Activated CD4-positive, alpha-beta T cell treated with anti-CD3 and anti-CD28 coated beads for 36 hours (primary cell): ENCODE data around the gene HIPK3. TPM values are rescaled to one million over a fixed set of nuclear protein-coding genes. Genes with fewer than 3 reads are reported as not detected.

Source experiments
- ATAC-seq: fragments of 200-7000 bp; cut with Tn5 transposase; one replicate; pipeline ENCODE4 v1.10.0; 2021; ENCODE audit warnings: mild to moderate bottlenecking, moderate library complexity
- CTCF ChIA-PET: fragments of 350-600 bp; sonication (Branson Sonifier 250); formaldehyde crosslinking; loops from one replicate; lab custom pipeline; 2021; ENCODE audit warnings: antibody characterized with exemption; lab: Charles Lee
- POLR2A ChIA-PET: fragments of 350-600 bp; sonication (Branson Sonifier 250); formaldehyde crosslinking; loops from one replicate; lab custom pipeline; 2021; ENCODE audit warnings: antibody characterized with exemption, inconsistent platforms; lab: Charles Lee
- DNase-seq: peaks from one replicate; pipeline ENCODE4 v3.0.0-alpha.2; 2020
- H3K27ac Mint-ChIP-seq: one replicate; pipeline ENCODE4 v1.8.0; 2021; ENCODE audit warnings: mixed read lengths
- H3K27me3 Mint-ChIP-seq: one replicate; pipeline ENCODE4 v1.8.0; 2021; ENCODE audit warnings: mixed read lengths
- H3K36me3 Mint-ChIP-seq: one replicate; pipeline ENCODE4 v1.8.0; 2021; ENCODE audit warnings: low read depth, mixed read lengths
- H3K4me1 Mint-ChIP-seq: one replicate; pipeline ENCODE4 v1.8.0; 2021; ENCODE audit warnings: mixed read lengths
- H3K4me3 Mint-ChIP-seq: one replicate; pipeline ENCODE4 v1.8.0; 2021; ENCODE audit warnings: mild to moderate bottlenecking, moderate library complexity, mixed read lengths
- H3K9me3 Mint-ChIP-seq: one replicate; pipeline ENCODE4 v1.8.0; 2021; ENCODE audit warnings: low read depth, mixed read lengths
- intact Hi-C, 2 experiments: fragments of 100-400 bp; cut with DNase I in 1 of 2; cut with micrococcal nuclease in 1 of 2; formaldehyde crosslinking; loops; one replicate each; pipeline versions ENCODE4 v1.14.2 to v1.15.1; 2022 to 2024; cut with DNase I, micrococcal nuclease
- total RNA-seq, 2 experiments: library from RNA; stranded (reverse); gene quantifications; one replicate each; pipeline ENCODE4 v1.2.3, GENCODE V29; 2021

The HIPK3 gene
- total RNA-seq, 2 experiments from 2014 or later, result 25.7 to 26.8 TPM

DNA sequence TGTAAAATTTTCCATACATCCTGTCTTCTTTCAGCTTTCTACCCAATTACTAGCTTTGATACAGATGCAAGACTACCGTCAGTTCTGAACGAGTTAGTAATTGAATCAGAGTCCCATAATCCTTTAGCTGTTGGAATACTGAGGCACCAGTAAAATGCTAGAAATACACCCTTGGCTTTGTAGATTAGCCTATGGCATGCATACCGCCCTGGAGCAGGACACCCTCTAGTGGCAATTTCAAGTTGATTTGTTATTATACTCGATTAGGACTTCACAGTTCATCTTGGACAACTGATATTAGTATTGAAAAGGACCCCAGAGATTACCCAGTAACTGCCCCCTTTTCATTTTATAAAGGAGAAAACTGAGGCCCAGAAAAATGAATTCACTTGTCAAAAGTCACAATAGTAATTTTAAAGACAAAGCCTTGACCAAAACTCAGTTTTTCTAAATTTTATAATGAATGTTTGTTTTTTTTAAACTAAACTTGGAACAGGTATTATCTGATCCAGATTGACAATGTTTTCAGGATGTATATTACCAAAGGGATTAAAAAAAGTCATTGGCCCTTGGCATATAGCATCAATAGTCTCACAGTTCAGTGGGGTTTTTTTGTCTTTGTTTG lies 72.6 kb downstream of the HIPK3 start:
- no peaks in the 10 kb centered on the region for H3K27me3 Mint-ChIP-seq
- intact Hi-C loops, result loop anchor here (1.0 to 5.0 kb wide), 4 partner anchors 71 to 368 kb away; partner anchors contain the start of gene HIPK3 (in 1 of the 2)
- H3K4me3 Mint-ChIP-seq, result no peak overlapping the region
- ATAC-seq (peak; percentile 78), DNase-seq (peak; percentile 57)
- H3K36me3 Mint-ChIP-seq, result peaks cover 3% of the 10 kb centered on the region
- POLR2A ChIA-PET, result no interaction called here
- no peaks in the 10 kb centered on the region for H3K9me3 Mint-ChIP-seq
- H3K4me1 Mint-ChIP-seq, result peaks cover 12% of the 10 kb centered on the region
- CTCF ChIA-PET, result interaction anchor here (0.6 to 2.9 kb wide), 10 partner anchors 11 to 930 kb away, joined by 3 to 27 read pairs (median 4); partner anchors contain the start of gene CSTF3
- H3K27ac Mint-ChIP-seq, result no peak overlapping the region

DNA sequence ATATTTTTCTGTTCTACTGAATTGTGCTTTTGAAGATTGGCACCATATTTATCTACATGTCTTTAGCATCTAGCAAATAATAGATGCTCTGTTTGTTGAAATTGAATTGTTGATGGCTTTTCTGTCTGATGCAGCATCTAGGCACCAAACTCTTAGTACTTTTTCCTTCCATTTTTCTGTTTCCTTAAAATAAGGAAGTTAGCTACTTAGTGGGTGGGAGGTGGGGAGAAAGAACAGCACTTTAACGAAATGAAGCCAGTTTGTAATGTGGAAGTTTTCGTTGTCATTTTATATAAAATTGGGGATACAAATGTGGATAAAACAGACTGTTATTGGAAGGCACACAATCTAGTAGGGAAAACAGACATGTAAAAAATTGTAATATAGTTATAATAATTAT lies 76.6 kb downstream of the HIPK3 start:
- Mint-ChIP-seq H3K9me3 (no peaks in the 10 kb centered on the region), H3K27ac (no peak overlapping the region), H3K4me3 (no peak overlapping the region), H3K4me1 (peaks cover 2% of the 10 kb centered on the region), H3K36me3 (peaks cover 3% of the 10 kb centered on the region), H3K27me3 (no peaks in the 10 kb centered on the region)
- DNase-seq (no peak), ATAC-seq (no peak)
- ChIA-PET CTCF (interaction anchor here (1.1 to 1.6 kb wide), 2 partner anchors 168 to 520 kb away, joined by 3 to 5 read pairs; no protein-coding TSS in a partner anchor), POLR2A (no interaction called here)
- intact Hi-C loops, result no loop called here

DNA sequence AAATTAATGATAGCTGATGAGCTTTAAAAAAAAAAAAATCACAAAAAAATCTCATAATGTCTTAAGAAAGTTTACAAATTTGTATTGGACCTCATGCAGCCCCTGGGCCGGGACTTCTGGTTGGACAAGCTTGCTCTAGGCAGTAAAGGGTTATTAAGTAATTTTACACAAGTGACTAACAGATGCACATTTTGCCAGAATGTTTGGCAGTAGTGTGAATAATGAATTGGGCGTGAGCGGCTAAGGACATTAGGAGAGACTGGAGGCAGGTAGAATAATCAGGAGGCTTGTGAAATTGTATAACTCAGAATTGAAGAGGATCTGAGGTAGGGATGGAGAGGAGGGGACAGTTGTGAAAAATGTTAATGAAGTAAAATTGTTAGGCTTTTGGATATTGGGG lies 77.4 kb downstream of the HIPK3 start:
- intact Hi-C loops, result no loop called here
- Mint-ChIP-seq H3K27me3 (no peaks in the 10 kb centered on the region), H3K4me1 (peaks cover 3% of the 10 kb centered on the region), H3K36me3 (peaks cover 8% of the 10 kb centered on the region), H3K4me3 (no peak overlapping the region), H3K27ac (no peak overlapping the region), H3K9me3 (no peaks in the 10 kb centered on the region)
- ChIA-PET POLR2A (no interaction called here), CTCF (interaction anchor here (0.6 to 1.6 kb wide), 5 partner anchors 12 to 1502 kb away, joined by 3 to 5 read pairs (median 3); no protein-coding TSS in a partner anchor)
- ATAC-seq, result no peak
- no peak for DNase-seq

DNA sequence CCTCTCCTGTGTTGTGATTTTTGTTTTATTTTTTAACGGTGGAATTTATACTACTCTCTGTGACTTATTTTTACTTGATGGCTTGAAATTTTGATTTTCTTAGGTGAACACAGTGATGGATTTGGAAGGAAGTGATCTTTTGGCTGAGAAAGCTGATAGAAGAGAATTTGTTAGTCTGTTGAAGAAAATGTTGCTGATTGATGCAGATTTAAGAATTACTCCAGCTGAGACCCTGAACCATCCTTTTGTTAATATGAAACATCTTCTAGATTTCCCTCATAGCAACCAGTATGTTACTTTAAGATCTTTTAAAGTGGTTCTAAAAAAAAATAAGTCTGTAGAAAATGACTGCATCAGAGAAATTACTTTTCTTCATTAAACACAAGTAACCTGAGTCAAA lies 82.1 kb downstream of the HIPK3 start:
- H3K27me3 Mint-ChIP-seq, result no peaks in the 10 kb centered on the region

DNA sequence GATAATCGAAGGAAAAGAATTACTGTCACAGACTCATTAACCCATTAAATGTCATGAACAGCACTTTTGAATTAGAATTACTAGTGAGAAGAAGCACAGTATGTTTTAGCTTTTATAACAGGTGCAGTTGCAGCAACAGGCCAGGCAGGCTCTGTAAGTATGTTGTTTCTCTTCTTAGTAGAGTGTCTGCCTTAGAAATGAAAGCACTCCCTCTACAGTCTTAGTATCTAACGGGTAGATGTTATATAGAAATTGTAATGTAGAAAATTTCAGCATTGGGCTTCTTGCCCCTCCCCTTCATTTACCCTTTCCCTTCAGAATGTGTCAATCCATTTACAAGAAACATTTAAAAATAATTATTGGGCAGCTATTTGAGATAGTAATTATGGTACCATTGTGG lies 87.4 kb downstream of the HIPK3 start:
- ATAC-seq (no peak), DNase-seq (no peak)
- Mint-ChIP-seq H3K9me3 (no peaks in the 10 kb centered on the region), H3K36me3 (peaks cover 19% of the 10 kb centered on the region), H3K27ac (no peak overlapping the region), H3K27me3 (no peaks in the 10 kb centered on the region), H3K4me3 (no peak overlapping the region), H3K4me1 (no peaks in the 10 kb centered on the region)
- ChIA-PET POLR2A (no interaction called here), CTCF (interaction anchor here (0.7 to 1.0 kb wide), 3 partner anchors 10 to 183 kb away, joined by 3 to 4 read pairs (median 3); no protein-coding TSS in a partner anchor)
- intact Hi-C loops, result no loop called here

More for the DNA sequence above, 82.1 kb downstream of the HIPK3 start:
- Mint-ChIP-seq H3K4me1 (peaks cover 2% of the 10 kb centered on the region), H3K4me3 (no peak overlapping the region), H3K9me3 (no peaks in the 10 kb centered on the region), H3K27ac (no peak overlapping the region), H3K36me3 (peaks cover 22% of the 10 kb centered on the region)
- POLR2A ChIA-PET, result no interaction called here
- DNase-seq, result no peak
- intact Hi-C loops, result no loop called here
- CTCF ChIA-PET, result interaction anchor here (0.6 kb wide), 1 partner anchor 174 kb away, joined by 3 read pairs; no protein-coding TSS in a partner anchor
- no peak for ATAC-seq

DNA sequence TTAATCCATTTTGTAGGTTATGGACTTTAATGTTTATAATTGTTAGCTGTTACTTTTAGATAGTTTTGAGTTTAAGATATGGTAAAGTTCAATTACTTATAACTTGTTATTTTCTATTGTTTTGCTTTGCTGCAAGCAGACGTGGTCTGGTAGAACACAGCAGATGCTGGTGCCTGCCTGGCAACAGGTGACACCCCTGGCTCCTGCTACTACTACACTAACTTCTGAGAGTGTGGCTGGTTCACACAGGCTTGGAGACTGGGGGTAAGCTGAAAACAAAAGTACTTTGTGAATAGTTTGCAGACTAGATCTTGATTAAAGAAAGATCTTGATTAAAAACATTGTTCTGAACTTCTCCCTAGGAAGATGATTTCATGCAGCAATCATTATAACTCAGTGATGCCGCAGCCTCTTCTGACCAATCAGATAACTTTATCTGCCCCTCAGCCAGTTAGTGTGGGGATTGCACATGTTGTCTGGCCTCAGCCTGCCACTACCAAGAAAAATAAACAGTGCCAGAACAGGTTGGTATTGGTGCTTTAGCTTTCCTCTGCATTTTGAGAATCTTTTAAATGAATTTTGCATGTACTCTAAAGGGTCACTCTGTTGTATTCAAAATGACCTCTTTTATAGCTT lies 90.4 kb downstream of the HIPK3 start:
- POLR2A ChIA-PET, result interaction anchor here (0.7 kb wide), 1 partner anchor 1927 kb away, joined by 3 read pairs; no protein-coding TSS in a partner anchor

DNA sequence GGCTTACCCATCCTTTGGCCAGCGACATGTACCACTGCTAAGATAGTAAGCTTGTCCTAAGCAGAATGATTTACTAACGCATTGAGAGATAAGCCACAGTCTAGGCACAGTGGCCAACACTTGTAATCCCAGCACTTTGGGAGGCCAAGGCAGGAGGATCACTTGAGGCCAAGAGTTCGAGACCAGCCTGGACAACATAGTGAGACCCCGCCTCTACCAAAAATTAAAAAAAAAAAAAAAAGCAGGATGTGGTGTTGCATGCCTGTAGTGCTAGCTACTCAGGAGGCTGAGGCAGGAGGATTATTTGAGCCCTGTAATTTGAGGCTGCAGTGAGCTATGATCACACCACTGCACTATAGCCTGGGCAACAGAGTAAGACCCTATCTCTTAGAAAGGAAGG lies 93.1 kb downstream of the HIPK3 start:
- ATAC-seq (no peak), DNase-seq (no peak)
- Mint-ChIP-seq H3K4me3 (no peak overlapping the region), H3K36me3 (peaks cover 12% of the 10 kb centered on the region), H3K27me3 (no peaks in the 10 kb centered on the region), H3K9me3 (no peaks in the 10 kb centered on the region), H3K27ac (no peak overlapping the region), H3K4me1 (no peaks in the 10 kb centered on the region)
- intact Hi-C loops, result no loop called here
- CTCF ChIA-PET, result interaction anchor here (0.6 kb wide), 1 partner anchor 27 kb away, joined by 3 read pairs; no protein-coding TSS in a partner anchor
- POLR2A ChIA-PET, result no interaction called here

More for the DNA sequence above, 90.4 kb downstream of the HIPK3 start:
- peaks cover 10% of the 10 kb centered on the region for H3K36me3 Mint-ChIP-seq
- DNase-seq, result no peak
- H3K4me3 Mint-ChIP-seq, result no peak overlapping the region
- CTCF ChIA-PET, result interaction anchor here (0.6 kb wide), 1 partner anchor 237 kb away, joined by 3 read pairs; no protein-coding TSS in a partner anchor
- H3K4me1 Mint-ChIP-seq, result no peaks in the 10 kb centered on the region
- H3K27ac Mint-ChIP-seq, result no peak overlapping the region
- intact Hi-C loops, result no loop called here
- no peak for ATAC-seq
- H3K9me3 Mint-ChIP-seq, result no peaks in the 10 kb centered on the region
- no peaks in the 10 kb centered on the region for H3K27me3 Mint-ChIP-seq

DNA sequence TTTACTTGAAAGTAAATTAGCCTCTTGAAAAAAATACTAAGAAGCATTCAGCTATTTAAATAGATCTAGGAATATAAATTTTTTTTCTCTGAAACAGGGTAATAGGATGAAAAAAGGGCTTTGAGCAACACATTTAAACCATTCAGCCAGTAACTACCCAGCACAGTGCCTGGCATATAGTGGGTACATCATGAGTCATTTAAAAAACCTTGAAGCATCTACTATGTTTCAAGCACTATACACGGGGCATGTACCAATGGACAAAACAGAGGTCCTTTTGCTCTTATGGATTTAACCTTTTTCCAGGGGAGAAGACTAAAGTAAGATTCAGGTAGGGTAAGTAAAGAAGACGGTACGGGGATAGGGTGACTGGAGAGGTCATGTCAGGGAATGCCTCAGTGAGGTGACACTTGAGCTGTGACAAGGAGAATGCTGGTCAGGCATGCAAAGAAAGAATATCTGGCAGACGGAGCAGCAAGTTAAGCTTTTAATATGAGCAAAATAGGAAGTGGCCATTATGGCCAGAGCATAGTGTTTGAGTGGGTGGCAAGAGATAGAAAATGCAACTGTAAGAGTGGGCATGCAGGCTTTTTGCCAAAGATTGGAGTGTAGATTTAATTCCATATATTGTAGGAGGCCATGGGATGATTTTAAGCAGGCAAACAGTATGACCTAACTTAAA lies 101.1 kb downstream of the HIPK3 start:
- ChIA-PET POLR2A (interaction anchor here (0.6 kb wide), 1 partner anchor 289 kb away, joined by 4 read pairs; no protein-coding TSS in a partner anchor), CTCF (interaction anchor here (1.1 to 1.2 kb wide), 2 partner anchors 10 to 16 kb away, joined by 3 read pairs; no protein-coding TSS in a partner anchor)
- Mint-ChIP-seq H3K27ac (no peak overlapping the region), H3K36me3 (peaks cover under 1% of the 10 kb centered on the region), H3K9me3 (no peaks in the 10 kb centered on the region), H3K4me1 (no peaks in the 10 kb centered on the region), H3K4me3 (no peak overlapping the region), H3K27me3 (peaks cover 4% of the 10 kb centered on the region)
- no peak for ATAC-seq
- intact Hi-C loops, result no loop called here
- DNase-seq, result no peak

DNA sequence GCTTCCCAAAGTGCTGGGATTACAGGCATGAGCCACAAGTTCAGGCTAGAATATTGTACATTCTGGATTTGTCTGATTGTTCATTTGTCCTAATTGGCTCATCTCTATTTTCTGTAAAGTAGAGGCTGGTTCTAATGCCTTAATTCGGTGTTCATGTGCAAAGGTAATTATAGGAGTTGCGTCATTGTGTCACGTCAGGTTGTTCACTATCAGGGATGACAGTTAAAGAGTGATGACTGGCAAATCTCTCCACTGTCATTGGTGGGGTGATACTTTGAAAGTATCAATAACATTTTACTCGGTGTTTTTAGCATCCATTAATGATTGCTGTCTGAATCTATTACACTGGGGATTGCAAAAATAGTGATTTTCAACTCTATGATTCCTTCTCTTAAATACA lies 103.5 kb downstream of the HIPK3 start:
- ChIA-PET CTCF (interaction anchor here (1.0 to 4.5 kb wide), 2 partner anchors 382 to 412 kb away, joined by 3 to 17 read pairs; no protein-coding TSS in a partner anchor), POLR2A (no interaction called here)
- Mint-ChIP-seq H3K4me1 (no peaks in the 10 kb centered on the region), H3K9me3 (no peaks in the 10 kb centered on the region), H3K27ac (no peak overlapping the region), H3K4me3 (no peak overlapping the region), H3K36me3 (no peaks in the 10 kb centered on the region), H3K27me3 (peaks cover 8% of the 10 kb centered on the region)
- DNase-seq (no peak), ATAC-seq (no peak)
- intact Hi-C loops, result no loop called here

DNA sequence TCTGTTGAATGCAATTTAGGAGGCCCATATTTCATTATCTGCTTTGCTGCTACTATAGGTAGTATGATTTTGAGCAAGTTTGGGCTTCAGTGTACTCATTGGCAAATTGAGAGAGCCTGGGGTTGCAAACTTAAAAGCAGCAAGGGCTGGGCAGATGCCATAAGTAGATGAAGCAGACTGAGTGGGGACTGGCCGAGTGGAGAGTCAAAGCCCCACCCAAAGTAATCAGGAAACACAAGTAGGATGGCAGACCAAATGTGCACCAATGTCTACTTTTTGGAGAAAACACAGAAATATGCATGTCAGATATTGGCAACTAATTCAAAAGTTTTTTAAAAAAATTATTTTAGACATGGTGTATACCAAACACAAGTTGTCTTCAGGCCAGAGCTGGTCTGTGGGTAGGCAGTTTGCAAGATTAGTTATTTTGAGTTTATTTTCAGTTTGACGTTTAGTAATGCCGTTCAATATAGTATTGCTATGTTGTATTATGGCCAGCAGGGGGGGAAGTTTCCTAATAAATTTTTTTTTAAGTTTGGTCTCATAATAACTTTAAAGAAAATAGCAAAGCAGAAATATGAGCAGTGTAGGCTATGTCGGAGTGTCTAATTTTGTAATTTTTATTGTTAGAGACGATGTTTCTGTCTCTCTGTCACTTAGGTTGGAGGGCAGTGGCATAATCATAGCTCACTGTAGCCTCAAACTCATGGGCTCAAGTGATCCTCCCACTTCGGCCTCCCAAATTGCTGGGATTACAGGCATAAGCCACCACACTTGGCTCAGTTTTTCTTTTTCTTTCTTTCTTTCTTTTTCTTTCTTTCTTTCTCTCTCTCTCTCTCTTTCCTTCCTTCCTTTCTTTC lies 105.1 kb downstream of the HIPK3 start:
- no peaks in the 10 kb centered on the region for H3K9me3 Mint-ChIP-seq
- no peaks in the 10 kb centered on the region for H3K36me3 Mint-ChIP-seq
- CTCF ChIA-PET, result interaction anchor here (0.6 to 4.5 kb wide), 3 partner anchors 81 to 449 kb away, joined by 3 to 17 read pairs (median 3); no protein-coding TSS in a partner anchor
- no peak overlapping the region for H3K27ac Mint-ChIP-seq
- intact Hi-C loops, result loop anchor here (1.0 to 2.0 kb wide), 5 partner anchors 326 to 467 kb away; no protein-coding TSS in a partner anchor
- POLR2A ChIA-PET, result no interaction called here
- H3K27me3 Mint-ChIP-seq, result peaks cover 8% of the 10 kb centered on the region
- DNase-seq (no peak), ATAC-seq (peak; percentile 47)
- no peaks in the 10 kb centered on the region for H3K4me1 Mint-ChIP-seq
- H3K4me3 Mint-ChIP-seq, result no peak overlapping the region
